OCI-LY3 (cell line): Measurements from ENCODE around the gene CLSTN1.

ENCODE experiments used
- EZH2phosphoT487 ChIP-seq: fragments of 200-600 bp; shearing (Covaris generic); IDR thresholded peaks from 2 replicates; pipeline ENCODE4 v1.6.1; 2018; ENCODE audit warnings: antibody characterized with exemption, mixed run types, low read depth
- TF ChIP-seq, protein P1 (sequence below): fragments of 200-600, 300-600 bp; sonication (generic); IDR thresholded peaks from 2 replicates; pipeline ENCODE4 v1.5.1; 2014; ENCODE audit warnings: antibody characterized with exemption, low read length, low read depth

DNA sequence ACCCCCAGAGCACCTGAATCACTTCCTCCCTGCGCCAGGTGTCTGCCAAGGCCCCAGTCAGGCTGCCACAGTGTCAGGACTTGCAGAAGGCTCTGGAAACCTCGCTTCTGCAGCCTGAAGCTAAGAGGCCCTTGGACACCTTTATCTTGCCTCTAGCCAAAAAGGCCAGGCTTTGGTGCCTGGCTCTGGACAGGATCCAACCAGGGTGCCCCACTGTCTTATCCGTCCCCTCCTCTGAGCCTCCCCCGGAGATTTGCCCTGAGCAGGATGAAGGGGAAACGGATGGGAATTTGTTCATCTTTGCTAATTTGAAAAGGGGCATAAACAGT, 12.8 kb upstream of the CLSTN1 start:
- TF ChIP-seq, protein P1, sequence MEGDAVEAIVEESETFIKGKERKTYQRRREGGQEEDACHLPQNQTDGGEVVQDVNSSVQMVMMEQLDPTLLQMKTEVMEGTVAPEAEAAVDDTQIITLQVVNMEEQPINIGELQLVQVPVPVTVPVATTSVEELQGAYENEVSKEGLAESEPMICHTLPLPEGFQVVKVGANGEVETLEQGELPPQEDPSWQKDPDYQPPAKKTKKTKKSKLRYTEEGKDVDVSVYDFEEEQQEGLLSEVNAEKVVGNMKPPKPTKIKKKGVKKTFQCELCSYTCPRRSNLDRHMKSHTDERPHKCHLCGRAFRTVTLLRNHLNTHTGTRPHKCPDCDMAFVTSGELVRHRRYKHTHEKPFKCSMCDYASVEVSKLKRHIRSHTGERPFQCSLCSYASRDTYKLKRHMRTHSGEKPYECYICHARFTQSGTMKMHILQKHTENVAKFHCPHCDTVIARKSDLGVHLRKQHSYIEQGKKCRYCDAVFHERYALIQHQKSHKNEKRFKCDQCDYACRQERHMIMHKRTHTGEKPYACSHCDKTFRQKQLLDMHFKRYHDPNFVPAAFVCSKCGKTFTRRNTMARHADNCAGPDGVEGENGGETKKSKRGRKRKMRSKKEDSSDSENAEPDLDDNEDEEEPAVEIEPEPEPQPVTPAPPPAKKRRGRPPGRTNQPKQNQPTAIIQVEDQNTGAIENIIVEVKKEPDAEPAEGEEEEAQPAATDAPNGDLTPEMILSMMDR, result no peak
- TF ChIP-seq EZH2phosphoT487, result no peak
